HG02885 (cell line): Measurements from ENCODE around the gene CYP3A7.
"Not testable (repeated sequence)": the region's sequence is repeated elsewhere in the genome, so short reads cannot be mapped to it uniquely, and the experiment has no call there.

Experiments
- ATAC-seq: cut with Tn5 transposase; IDR thresholded peaks from one replicate; pipeline ENCODE4 v1.9.1; 2021; ENCODE audit warnings: mild to moderate bottlenecking; ENCODE audit not compliant: unreplicated experiment, poor library complexity

Gene CYP3A7

DNA sequence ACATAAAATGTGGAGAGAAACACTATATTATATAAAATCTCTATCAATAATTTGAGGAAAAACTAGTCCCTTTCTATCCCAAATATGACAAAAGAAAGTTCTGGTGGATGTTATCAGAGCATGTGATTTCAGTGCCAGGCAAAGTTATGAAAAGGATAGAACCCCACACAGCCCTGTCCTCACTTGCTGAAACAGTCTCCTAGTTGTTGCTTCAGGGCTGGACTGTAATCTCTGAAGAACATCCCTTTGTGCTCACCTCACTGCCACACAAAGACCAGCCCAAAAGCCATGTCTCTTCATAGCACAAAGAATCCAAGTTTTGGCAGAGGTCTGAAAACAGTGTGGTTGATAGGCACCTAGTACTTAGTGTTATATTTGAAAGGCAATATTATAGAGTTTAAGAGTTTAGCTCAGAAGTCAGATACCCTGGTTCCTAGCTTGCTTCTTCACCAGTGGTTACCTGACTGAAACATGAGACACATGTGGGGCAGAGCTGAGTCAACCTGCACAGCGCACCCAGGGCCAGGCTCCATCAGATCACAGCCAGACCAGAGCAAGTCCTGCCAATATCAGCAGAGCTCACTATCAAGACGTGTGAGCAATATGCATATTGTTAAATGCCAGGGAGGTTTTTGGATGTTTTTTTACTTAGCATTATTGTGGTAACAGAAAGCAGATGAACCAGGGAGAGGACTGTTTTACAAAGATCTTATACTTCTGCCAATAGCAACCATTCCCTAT lies 25.0 kb downstream of the CYP3A7 start:
- ATAC-seq: no peak

GRCh38 chr7:99709260-99709659 lies 25.7 kb downstream of the CYP3A7 start:
- ATAC-seq: no peak

GRCh38 chr7:99707096-99707495 lies 27.9 kb downstream of the CYP3A7 start:
- ATAC-seq: no peak

DNA sequence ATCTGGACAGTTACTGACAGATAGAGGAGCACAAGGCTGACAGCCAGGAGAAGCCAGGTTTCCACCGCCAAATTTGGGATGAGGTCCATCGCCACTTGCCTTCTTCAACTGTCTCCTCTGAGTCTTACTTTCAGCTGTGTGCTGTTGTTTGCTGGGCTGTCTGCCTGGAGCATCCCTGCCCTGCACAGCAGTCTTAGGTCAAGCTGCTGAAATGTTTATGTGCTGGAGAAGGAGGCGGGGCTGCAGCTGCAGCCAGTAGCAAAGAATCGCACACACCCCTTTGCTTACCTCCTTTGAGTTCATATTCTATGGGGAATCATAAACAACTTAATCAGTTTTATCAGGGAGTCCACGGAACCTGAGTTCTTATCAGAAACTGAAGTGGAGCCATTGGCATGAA lies 35.0 kb downstream of the CYP3A7 start:
- no peak for ATAC-seq

DNA sequence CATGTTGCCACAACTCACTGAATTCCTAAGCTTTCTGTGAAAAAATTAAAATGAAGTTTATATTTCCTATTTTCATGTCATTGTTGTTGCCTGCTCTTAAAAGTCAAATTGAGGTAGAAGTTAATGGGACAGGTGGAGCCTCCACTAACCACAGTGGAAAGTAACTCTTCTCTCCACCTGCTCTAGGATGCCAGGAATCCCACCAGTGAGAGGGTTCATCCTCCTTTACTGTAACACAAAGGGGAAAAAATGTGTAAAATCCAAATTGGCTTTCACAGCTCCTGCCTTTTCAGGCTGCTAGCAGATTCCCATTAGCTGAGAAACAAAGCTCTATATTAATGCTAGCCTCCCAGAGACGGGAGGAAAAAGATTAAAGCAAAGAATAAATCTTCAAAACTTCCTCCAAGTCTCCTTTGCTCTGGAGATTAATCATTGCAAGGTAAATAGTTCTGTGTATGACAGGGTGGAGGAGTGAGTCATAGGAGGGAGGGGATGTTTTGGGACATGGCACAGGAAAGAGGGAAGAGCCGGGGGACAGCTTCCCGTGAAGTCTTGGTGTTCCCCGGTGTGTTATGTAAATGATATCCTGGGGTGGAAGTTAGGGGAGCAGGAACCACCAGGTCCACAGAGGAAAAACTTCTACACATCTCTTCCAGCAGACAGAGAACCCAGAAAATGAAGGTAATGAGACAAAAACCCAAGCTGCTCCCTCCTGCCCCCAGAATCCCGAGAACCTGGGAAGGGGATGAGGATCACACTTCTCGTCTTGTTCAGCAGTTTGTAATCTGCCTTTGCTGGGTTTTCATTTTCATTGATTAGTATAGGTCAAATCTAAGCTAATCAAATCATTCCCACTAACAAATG lies 35.9 kb downstream of the CYP3A7 start:
- not testable (repeated sequence) for ATAC-seq

DNA sequence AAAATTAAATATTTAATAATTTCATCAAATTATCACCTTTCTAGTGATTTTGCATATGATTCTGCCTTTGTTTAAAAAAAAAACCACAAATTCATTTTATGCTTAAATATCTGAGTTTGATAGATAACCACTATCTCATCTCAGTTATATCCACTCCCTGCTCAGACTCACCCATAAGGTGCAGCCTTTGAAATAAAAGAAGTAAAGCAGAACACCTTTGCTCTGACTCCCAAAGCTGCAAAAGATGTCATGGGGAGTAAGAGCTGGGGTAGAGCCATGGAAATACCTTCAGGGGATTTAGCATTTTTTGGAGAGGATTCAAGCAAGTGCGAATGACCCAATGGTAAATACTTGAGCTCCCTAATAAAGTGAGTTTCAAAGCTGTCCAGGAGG lies 40.1 kb downstream of the CYP3A7 start:
- no peak for ATAC-seq

DNA sequence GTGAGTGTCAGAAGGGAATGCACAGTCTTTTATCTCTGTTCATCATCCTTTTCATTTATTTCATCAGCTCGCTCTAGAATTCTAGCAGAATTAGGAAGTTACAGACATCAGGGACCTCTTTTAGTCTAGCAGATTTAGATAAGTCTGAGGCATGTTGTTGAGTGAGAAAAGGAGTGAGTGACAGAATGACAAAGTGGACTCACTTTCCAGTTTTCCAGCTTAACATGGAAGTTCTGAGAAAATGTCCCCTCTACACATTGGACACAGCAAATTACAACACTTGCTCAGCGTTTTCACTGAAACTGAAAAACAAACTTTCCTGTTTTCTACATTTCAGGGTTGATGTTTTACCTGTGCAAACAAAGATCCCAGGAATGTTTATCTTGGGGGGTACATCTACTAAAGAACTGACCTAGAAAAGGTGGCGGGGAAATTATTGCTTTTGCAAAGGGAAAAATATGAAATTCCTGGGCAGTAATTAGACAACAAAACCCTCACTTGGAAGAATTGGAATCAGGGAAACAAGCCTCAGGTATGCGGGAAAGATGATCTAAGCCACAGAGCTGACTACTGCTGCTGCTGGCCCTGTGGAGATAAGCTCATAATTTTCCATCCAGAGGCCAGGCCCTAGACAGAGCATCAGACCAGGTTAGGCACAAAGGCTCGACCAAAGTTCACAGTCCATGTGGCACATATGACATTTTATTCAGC lies 40.6 kb downstream of the CYP3A7 start:
- ATAC-seq: no peak

DNA sequence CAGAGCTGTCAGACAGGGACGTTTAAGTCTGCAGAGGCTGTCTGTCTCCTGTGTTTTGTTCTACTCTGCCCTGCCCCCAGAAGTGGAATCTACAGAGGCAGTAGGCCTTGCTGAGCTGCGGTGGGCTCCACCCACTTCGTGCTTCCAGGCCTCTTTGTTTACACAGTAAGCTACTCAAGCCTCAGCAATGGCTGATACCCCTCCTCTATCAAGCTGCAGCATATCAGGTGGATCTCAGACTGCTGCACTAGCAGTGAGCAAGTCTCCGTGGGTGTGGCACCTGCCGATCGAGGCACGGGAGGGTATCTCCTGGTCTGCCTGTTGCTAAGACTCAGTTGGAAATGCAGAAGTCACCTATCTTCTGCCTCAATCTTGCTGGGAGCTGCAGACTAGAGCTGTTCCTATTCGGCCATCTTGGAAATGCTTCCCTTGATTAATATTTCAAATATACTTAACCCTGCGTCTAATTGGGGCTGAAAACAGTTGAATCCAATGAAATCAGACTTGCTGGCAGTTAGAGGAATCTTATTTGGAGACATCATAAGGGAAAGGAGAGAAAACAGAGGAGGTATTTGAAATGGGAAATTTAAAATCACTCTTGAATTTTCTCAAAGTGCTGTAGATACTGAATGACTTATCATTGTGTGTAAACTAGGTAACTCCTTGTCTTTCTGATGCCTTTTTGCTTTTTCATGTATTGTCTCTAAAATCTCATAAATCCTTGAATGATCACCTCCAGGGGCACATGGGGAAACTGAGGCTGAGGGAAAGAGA lies 41.4 kb downstream of the CYP3A7 start:
- no peak for ATAC-seq

DNA sequence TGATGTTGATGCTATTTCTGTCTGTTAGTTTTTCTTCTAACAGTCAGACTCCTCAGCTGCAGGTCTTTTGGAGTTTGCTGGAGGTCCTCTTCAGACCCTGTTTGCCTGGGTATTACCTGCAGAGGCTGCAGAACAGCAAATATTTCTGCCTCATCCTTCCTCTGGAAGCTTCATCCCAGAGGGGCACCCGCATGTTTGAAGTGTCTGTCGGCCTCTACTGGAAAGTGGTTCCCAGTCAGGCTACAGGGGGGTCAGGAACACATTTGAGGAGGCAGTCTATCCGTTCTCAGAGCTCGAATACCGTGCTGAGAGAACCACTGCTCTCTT lies 41.9 kb downstream of the CYP3A7 start:
- no peak for ATAC-seq

- ATAC-seq: not testable (repeated sequence)
Observed at GRCh38 chr7:99692563-99692962, 42.4 kb downstream of the CYP3A7 start.

DNA sequence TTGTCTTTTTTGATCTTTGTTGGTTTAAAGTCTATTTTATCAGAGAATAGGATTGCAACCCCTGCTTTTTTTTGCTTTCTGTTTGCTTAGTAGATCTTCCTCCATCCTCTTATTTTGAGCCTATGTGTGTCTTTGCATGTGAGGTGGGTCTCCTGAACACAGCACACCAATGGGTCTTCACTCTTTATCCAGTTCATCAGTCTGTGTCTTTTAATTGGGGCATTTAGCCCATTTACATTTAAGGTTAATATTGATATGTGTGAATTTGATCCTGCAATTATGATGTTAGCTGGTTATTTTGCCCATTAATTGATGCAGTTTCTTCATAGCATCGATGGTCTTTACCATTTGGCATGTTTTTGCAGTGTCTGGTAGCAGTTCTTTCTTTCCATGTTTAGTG lies 43.3 kb downstream of the CYP3A7 start:
- ATAC-seq: not testable (repeated sequence)

DNA sequence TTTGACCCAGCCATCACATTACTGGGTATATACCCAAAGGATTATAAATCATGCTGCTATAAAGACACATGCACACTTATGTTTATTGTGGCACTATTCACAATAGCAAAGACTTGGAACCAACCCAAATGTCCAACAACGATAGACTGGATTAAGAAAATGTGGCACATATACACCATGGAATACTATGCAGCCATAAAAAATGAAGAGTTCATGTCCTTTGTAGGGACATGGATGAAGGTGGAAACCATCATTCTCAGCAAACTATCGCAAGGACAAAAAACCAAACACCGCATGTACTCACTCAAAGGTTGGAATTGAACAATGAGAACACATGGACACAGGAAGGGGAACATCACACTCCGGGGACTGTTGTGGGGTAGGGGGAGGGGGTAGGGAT lies 44.1 kb downstream of the CYP3A7 start:
- not testable (repeated sequence) for ATAC-seq

- not testable (repeated sequence) for ATAC-seq
Observed at GRCh38 chr7:99685871-99686608, 49.0 kb downstream of the CYP3A7 start.

DNA sequence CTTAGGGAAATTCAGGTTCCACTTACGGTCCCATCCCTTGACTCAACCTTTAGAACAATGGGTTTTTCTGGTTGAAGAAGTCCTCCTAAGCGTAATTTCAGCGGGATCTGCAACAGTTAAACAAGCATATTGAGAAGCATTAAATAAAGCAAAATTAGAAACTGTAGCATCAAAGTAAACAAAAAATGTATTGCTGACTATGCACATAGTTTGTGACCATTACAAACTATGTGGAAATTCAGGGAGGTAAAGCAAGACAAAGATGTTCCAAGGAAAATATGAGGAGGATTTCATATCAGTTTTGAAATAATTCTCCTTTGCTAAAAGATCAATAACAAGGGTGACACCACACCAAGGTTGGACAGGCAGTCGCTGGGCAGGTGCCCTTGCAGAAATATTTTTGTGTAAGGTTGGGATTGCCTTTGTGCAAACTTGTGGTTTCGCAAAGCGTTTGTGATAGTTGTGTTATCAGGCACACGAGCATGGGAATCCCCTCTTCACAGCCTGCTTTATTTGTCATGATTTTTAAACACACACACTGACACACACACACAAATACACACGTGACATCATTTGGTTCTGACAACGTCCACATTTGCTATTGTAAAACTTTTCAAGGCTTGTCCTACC lies 49.8 kb downstream of the CYP3A7 start:
- no peak for ATAC-seq

- ATAC-seq: no peak
Observed at GRCh38 chr7:99679400-99680191, 55.4 kb downstream of the CYP3A7 start, which contains the start of gene CYP3A5. Gene CYP3A5, minus strand, starts transcription at chr7:99679996. Its CDS starts 100 bp downstream, at chr7:99679896.

GRCh38 chr7:99679032-99679399 lies 56.0 kb downstream of the CYP3A7 start:
- no peak for ATAC-seq

GRCh38 chr7:99677648-99678045 lies 57.3 kb downstream of the CYP3A7 start:
- ATAC-seq: no peak

DNA sequence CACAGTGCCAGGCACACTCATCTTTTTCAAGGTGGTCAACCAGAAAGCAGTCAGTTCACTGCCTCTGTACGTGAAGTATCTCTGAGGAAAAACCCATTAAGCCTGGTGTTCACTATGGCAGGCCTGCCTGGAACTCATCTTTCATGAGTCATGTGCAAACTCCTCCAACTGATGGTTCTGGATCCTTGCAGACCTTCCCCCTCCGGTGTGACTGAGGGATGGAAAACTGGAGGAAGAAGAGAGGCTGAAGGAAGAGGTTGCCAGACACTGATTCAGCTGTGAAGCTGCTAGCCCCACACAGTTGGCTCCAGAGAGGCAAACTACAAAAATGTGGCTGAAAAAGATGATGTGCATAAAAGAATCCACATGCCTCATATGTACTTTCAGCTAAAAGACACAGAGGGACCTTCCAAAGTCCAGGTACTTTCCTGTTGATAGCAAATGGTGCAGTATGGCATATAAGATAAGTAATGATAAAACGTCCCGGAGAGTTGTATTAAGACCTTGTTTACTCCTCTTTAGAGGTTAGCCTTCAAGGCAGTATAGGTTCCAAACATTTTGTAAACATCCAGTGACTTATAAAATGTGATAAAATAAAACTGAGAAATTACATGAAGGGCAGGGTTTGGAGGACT lies 57.9 kb downstream of the CYP3A7 start:
- ATAC-seq: no peak
